ENCODE measurements around the gene ABCA5.

The ABCA5 gene

DNA sequence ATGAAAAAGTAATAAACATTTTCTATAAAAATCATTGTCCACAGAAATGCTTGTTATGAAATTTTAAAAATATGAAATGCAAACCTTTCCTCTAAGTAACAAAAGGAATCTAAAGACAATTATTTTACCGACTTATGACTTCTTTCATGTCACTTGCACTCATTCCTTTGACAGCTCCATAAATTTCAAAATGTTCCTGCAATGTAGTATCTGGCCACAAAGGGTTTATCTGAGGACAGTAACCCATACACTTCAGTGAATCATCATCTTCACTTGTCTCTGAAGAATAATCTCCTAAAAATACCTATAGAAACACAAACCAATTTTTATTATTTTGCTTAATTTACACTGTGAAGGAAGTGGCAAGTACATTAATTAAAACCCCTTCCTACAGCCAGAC, 72.7 kb downstream of the ABCA5 start:
- ATAC-seq, result peak; percentile 69
- TF ChIP-seq, protein P1, sequence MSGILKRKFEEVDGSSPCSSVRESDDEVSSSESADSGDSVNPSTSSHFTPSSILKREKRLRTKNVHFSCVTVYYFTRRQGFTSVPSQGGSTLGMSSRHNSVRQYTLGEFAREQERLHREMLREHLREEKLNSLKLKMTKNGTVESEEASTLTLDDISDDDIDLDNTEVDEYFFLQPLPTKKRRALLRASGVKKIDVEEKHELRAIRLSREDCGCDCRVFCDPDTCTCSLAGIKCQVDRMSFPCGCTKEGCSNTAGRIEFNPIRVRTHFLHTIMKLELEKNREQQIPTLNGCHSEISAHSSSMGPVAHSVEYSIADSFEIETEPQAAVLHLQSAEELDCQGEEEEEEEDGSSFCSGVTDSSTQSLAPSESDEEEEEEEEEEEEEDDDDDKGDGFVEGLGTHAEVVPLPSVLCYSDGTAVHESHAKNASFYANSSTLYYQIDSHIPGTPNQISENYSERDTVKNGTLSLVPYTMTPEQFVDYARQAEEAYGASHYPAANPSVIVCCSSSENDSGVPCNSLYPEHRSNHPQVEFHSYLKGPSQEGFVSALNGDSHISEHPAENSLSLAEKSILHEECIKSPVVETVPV (CRISPR knock-in tag; IDR thresholded peaks at IDR 0.05), result no peak
- no peak for TF ChIP-seq ARNTL (CRISPR knock-in tag; IDR thresholded peaks at IDR 0.05; ENCODE audit: borderline replicate concordance, low read depth)
- TF ChIP-seq, protein P2, sequence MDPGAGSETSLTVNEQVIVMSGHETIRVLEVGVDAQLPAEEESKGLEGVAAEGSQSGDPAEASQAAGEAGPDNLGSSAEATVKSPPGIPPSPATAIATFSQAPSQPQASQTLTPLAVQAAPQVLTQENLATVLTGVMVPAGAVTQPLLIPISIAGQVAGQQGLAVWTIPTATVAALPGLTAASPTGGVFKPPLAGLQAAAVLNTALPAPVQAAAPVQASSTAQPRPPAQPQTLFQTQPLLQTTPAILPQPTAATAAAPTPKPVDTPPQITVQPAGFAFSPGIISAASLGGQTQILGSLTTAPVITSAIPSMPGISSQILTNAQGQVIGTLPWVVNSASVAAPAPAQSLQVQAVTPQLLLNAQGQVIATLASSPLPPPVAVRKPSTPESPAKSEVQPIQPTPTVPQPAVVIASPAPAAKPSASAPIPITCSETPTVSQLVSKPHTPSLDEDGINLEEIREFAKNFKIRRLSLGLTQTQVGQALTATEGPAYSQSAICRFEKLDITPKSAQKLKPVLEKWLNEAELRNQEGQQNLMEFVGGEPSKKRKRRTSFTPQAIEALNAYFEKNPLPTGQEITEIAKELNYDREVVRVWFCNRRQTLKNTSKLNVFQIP (CRISPR knock-in tag; IDR thresholded peaks at IDR 0.05; ENCODE audit: borderline replicate concordance, low read depth), result no peak
- TF ChIP-seq OSR1 (CRISPR knock-in tag; IDR thresholded peaks at IDR 0.05), result no peak
- no peak for TF ChIP-seq ZNF565 (CRISPR knock-in tag; conservative IDR thresholded peaks at IDR 0.05; ENCODE audit: low read depth)
- no peak for TF ChIP-seq SNAI2 (CRISPR knock-in tag; IDR thresholded peaks at IDR 0.05)
- no peak for TF ChIP-seq GLIS3 (CRISPR knock-in tag; IDR thresholded peaks at IDR 0.05)
- no peak for TF ChIP-seq ZNF8 (CRISPR knock-in tag; IDR thresholded peaks at IDR 0.05)
- no peak for TF ChIP-seq TCF4 (CRISPR knock-in tag; IDR thresholded peaks at IDR 0.05; ENCODE audit: borderline replicate concordance)
- TF ChIP-seq PATZ1 (CRISPR knock-in tag; IDR thresholded peaks at IDR 0.05; ENCODE audit: borderline replicate concordance), result no peak
- TF ChIP-seq ZNF70 (CRISPR knock-in tag; IDR thresholded peaks at IDR 0.05), result no peak
- no peak for TF ChIP-seq BACH2 (CRISPR knock-in tag; IDR thresholded peaks at IDR 0.05; ENCODE audit: borderline replicate concordance)
- no peak for TF ChIP-seq ZC3H10 (CRISPR knock-in tag; IDR thresholded peaks at IDR 0.05)
- TF ChIP-seq PPARA (CRISPR knock-in tag; IDR thresholded peaks at IDR 0.05; ENCODE audit: borderline replicate concordance), result no peak
- TF ChIP-seq ZFP30 (CRISPR knock-in tag; IDR thresholded peaks at IDR 0.05), result no peak
- no peak for TF ChIP-seq TOX (CRISPR knock-in tag; IDR thresholded peaks at IDR 0.05; ENCODE audit: borderline replicate concordance)
- no peak for TF ChIP-seq ESRRG (CRISPR knock-in tag; IDR thresholded peaks at IDR 0.05)
- TF ChIP-seq, protein P3, sequence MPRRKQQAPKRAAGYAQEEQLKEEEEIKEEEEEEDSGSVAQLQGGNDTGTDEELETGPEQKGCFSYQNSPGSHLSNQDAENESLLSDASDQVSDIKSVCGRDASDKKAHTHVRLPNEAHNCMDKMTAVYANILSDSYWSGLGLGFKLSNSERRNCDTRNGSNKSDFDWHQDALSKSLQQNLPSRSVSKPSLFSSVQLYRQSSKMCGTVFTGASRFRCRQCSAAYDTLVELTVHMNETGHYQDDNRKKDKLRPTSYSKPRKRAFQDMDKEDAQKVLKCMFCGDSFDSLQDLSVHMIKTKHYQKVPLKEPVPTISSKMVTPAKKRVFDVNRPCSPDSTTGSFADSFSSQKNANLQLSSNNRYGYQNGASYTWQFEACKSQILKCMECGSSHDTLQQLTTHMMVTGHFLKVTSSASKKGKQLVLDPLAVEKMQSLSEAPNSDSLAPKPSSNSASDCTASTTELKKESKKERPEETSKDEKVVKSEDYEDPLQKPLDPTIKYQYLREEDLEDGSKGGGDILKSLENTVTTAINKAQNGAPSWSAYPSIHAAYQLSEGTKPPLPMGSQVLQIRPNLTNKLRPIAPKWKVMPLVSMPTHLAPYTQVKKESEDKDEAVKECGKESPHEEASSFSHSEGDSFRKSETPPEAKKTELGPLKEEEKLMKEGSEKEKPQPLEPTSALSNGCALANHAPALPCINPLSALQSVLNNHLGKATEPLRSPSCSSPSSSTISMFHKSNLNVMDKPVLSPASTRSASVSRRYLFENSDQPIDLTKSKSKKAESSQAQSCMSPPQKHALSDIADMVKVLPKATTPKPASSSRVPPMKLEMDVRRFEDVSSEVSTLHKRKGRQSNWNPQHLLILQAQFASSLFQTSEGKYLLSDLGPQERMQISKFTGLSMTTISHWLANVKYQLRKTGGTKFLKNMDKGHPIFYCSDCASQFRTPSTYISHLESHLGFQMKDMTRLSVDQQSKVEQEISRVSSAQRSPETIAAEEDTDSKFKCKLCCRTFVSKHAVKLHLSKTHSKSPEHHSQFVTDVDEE (CRISPR knock-in tag; IDR thresholded peaks at IDR 0.05), result no peak

DNA sequence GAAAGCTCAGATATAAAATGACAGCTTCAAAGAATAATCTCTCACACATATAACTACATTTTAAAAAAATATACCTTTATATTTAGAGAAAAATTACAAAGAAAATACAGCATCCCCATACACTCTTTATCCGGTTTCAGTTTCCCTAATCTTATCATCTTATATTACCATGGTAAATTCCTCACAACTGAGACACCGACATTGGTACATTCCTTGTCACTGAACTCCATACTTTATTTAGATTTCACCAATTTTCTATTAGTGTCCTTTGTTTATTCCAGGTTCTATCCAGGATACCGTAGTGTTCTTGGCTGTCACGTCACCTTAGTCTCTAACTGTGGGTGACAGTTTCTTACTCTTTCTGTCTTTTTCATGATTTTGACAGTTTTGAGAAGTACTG, 76.3 kb downstream of the ABCA5 start:
- TF ChIP-seq ZFP3 (CRISPR knock-in tag; IDR thresholded peaks at IDR 0.05) (no peak), TCF4 (CRISPR knock-in tag; IDR thresholded peaks at IDR 0.05; ENCODE audit: borderline replicate concordance) (no peak), ZNF565 (CRISPR knock-in tag; conservative IDR thresholded peaks at IDR 0.05; ENCODE audit: low read depth) (no peak), PPARA (CRISPR knock-in tag; IDR thresholded peaks at IDR 0.05; ENCODE audit: borderline replicate concordance) (no peak), ZNF8 (CRISPR knock-in tag; IDR thresholded peaks at IDR 0.05) (no peak), GLIS3 (CRISPR knock-in tag; IDR thresholded peaks at IDR 0.05) (no peak), ISL1 (CRISPR knock-in tag; IDR thresholded peaks at IDR 0.05) (no peak), TOX (CRISPR knock-in tag; IDR thresholded peaks at IDR 0.05; ENCODE audit: borderline replicate concordance) (no peak), CSDC2 (CRISPR knock-in tag; IDR thresholded peaks at IDR 0.05) (no peak), BACH2 (CRISPR knock-in tag; IDR thresholded peaks at IDR 0.05; ENCODE audit: borderline replicate concordance) (no peak), ARNTL (CRISPR knock-in tag; IDR thresholded peaks at IDR 0.05; ENCODE audit: borderline replicate concordance, low read depth) (no peak), SNAI2 (CRISPR knock-in tag; IDR thresholded peaks at IDR 0.05) (no peak), ZC3H10 (CRISPR knock-in tag; IDR thresholded peaks at IDR 0.05) (no peak), ZNF70 (CRISPR knock-in tag; IDR thresholded peaks at IDR 0.05) (no peak)
- TF ChIP-seq, protein P2 (CRISPR knock-in tag; IDR thresholded peaks at IDR 0.05; ENCODE audit: borderline replicate concordance, low read depth), result no peak
- TF ChIP-seq, protein P3 (CRISPR knock-in tag; IDR thresholded peaks at IDR 0.05), result no peak
- TF ChIP-seq, protein P1 (CRISPR knock-in tag; IDR thresholded peaks at IDR 0.05), result no peak
- TF ChIP-seq, protein P4, sequence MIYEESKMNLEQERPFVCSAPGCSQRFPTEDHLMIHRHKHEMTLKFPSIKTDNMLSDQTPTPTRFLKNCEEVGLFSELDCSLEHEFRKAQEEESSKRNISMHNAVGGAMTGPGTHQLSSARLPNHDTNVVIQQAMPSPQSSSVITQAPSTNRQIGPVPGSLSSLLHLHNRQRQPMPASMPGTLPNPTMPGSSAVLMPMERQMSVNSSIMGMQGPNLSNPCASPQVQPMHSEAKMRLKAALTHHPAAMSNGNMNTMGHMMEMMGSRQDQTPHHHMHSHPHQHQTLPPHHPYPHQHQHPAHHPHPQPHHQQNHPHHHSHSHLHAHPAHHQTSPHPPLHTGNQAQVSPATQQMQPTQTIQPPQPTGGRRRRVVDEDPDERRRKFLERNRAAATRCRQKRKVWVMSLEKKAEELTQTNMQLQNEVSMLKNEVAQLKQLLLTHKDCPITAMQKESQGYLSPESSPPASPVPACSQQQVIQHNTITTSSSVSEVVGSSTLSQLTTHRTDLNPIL (CRISPR knock-in tag; IDR thresholded peaks at IDR 0.05; ENCODE audit: low read depth), result no peak

More for the DNA sequence above, 76.3 kb downstream of the ABCA5 start:
- peak; percentile 81 for ATAC-seq
